ENCODE measurements around the gene INO80C.

DNA sequence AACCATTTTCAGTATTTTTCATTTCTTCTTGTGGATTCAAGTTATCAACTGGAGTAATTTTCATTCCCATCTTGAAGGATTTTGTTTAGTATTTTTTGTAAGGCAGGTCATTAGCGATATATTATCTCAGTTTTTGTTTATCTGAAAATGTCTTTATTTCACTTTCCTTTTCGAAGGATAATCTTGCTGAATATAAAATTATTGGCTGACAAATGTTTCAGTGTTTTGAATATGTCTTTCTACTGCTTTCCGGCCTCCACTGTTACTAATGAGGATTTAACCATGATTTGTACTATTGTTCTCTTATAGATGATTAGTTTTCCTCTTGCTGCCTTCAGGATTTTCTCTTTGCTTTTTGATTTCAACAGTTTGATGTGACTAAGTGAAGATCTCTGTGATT is 62.4 kb downstream of the INO80C start:
- TF ChIP-seq, protein P1, sequence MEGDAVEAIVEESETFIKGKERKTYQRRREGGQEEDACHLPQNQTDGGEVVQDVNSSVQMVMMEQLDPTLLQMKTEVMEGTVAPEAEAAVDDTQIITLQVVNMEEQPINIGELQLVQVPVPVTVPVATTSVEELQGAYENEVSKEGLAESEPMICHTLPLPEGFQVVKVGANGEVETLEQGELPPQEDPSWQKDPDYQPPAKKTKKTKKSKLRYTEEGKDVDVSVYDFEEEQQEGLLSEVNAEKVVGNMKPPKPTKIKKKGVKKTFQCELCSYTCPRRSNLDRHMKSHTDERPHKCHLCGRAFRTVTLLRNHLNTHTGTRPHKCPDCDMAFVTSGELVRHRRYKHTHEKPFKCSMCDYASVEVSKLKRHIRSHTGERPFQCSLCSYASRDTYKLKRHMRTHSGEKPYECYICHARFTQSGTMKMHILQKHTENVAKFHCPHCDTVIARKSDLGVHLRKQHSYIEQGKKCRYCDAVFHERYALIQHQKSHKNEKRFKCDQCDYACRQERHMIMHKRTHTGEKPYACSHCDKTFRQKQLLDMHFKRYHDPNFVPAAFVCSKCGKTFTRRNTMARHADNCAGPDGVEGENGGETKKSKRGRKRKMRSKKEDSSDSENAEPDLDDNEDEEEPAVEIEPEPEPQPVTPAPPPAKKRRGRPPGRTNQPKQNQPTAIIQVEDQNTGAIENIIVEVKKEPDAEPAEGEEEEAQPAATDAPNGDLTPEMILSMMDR (IDR thresholded peaks at IDR 0.05; ENCODE audit: low read length), result no peak
- no peak for TF ChIP-seq EZH2phosphoT487 (IDR thresholded peaks at IDR 0.05; ENCODE audit: low read length)
- TF ChIP-seq EZH2 (optimal IDR thresholded peaks at IDR 0.05; ENCODE audit: low read depth, low read length), result no peak
